Spleen (tissue), 11 donors: ENCODE measurements around the gene IFNL4. TPM values are rescaled to one million over a fixed set of nuclear protein-coding genes. Genes with fewer than 3 reads are reported as not detected.

Experiments
- DNase-seq: peaks from one replicate; pipeline ENCODE4 v3.0.0-alpha.2; 2020
- H3K27ac ChIP-seq, 8 donors: fragments of 200-600 bp; sonication (generic) in 7 of 8; 1 replicate in 4 of 8; 2 replicates in 4 of 8; pipeline versions ENCODE4 v1.5.0 to v1.8.0; 2016 to 2021; ENCODE audit warnings: inconsistent platforms in 4 of 8, mild to moderate bottlenecking in 4 of 8, moderate library complexity in 1 of 8
- H3K27me3 ChIP-seq, 7 donors: fragments of 200-600 bp; sonication (generic) in 6 of 7; replicated peaks in 1 of 7; 1 replicate in 4 of 7; 2 replicates in 3 of 7; pipeline versions ENCODE4 v1.5.0 to v1.8.0; 2016 to 2021; ENCODE audit warnings: inconsistent platforms in 3 of 7, mild to moderate bottlenecking in 1 of 7
- H3K36me3 ChIP-seq, 6 donors: fragments of 200-600 bp; sonication (generic) in 5 of 6; 1 replicate in 4 of 6; 2 replicates in 2 of 6; pipeline versions ENCODE4 v1.5.0 to v1.8.0; 2016 to 2021; ENCODE audit warnings: inconsistent platforms in 2 of 6
- H3K4me1 ChIP-seq, 6 donors: fragments of 200-600 bp; sonication (generic) in 5 of 6; 1 replicate in 3 of 6; 2 replicates in 3 of 6; pipeline versions ENCODE4 v1.5.0 to v1.8.0; 2016 to 2021; ENCODE audit warnings: inconsistent platforms in 3 of 6
- H3K4me3 ChIP-seq, 8 donors: fragments of 200-600 bp; sonication (generic) in 7 of 8; 1 replicate in 4 of 8; 2 replicates in 4 of 8; pipeline versions ENCODE4 v1.5.0 to v1.8.0; 2016 to 2021; ENCODE audit warnings: inconsistent platforms in 4 of 8, mild to moderate bottlenecking in 4 of 8, moderate library complexity in 2 of 8
- H3K9me3 ChIP-seq, 8 donors: fragments of 200-600 bp; sonication (generic) in 7 of 8; 1 replicate in 4 of 8; 2 replicates in 4 of 8; pipeline versions ENCODE4 v1.5.0 to v1.8.0; 2016 to 2021; ENCODE audit warnings: inconsistent platforms in 4 of 8
- POLR2A ChIP-seq, 3 donors: fragments of 450-650 bp; IDR thresholded peaks; one replicate each; pipeline ENCODE4 v1.5.1; 2017; ENCODE audit warnings: antibody characterized with exemption in 3 of 3, mild to moderate bottlenecking in 1 of 3
- POLR2AphosphoS5 ChIP-seq, 3 donors: sonication (generic); formaldehyde crosslinking; IDR thresholded peaks; one replicate each; pipeline ENCODE4 v1.5.1; 2017; ENCODE audit warnings: antibody characterized with exemption in 3 of 3
- WGBS, 5 donors: extraction: QIAGEN DNeasy Blood & Tissue Kit in 3 of 5; methylation state at CpG; one replicate each; pipeline versions ENCODE4 v1.1.5 to v1.1.7; 2013 to 2018; 5-methylcytosine and 5-hydroxymethylcytosine counted together
- intact Hi-C: fragments of 100-400 bp; cut with DNase I; formaldehyde crosslinking; loops from one replicate; pipeline ENCODE4 v1.15.0; 2023; ENCODE audit warnings: low total_unique reads
- polyA plus RNA-seq, 3 donors: library from polyadenylated mRNA; stranded (reverse); fragments of 200-250 nt; gene quantifications; one replicate each; pipeline ENCODE4 v1.2.1, GENCODE V29; 2013
- total RNA-seq, 7 donors: library from RNA; depleted of rRNA in 3 of 7; stranded (reverse); fragments of >200 nt in 3 of 7; fragmentation: NEBNext Ultra II Directional in 4 of 7; extraction: Animal tissue kit (Norgen Biotek cat#: 25700) in 4 of 7; gene quantifications; one replicate each; pipeline versions ENCODE4 v1.1.0 to v1.2.1, GENCODE V29; 2016 to 2021
- TF ChIP-seq, protein P1 (sequence below), 11 experiments: fragments of 200-600 bp in 7 of 11; fragments of 450-650 bp in 4 of 11; sonication (generic) in 4 of 11; IDR thresholded peaks in 8 of 11; conservative IDR thresholded peaks in 3 of 11; 1 replicate in 7 of 11; 2 replicates in 4 of 11; pipeline versions ENCODE4 v1.4.0 to v1.8.0; 2016 to 2021; ENCODE audit warnings: antibody characterized with exemption in 11 of 11, inconsistent platforms in 4 of 11, mild to moderate bottlenecking in 1 of 11
- donor health status: healthy with polysubstance abuse.
- donor health status: DM: no; HTN: no; CAD: no; lungs with moderate emphysema.
- donor health status: DM: no; HTN: no; CAD: no.
- donor health status: Bipolar disorder and iron deficiency.
- donor health status: healthy.
- donor health status: DM: no; HTN: no; CAD: no.
- donor health status: DM: yes; HTN: yes; CAD: no.

IFNL4 gene
- total and polyA plus RNA-seq, 10 donors = not detected

DNA sequence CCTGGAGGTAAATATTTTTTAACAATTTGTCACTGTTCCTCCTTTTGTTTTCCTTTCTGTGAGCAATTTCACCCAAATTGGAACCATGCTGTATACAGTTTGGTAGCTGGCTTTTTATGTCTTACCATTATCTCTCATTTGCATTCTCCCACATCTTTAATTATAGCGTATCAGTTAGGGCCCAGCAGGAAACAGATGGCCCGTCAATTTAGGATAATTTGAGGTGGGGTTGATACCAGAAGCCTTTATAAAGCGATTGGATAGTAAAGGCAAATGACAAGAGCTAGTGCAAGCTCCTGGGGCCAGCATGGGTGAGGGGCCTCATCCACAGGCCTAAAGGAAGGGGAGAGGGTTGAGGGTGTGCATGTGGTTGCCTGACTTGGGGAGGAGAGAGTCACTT, 3.8 kb upstream of the IFNL4 start:
- WGBS, 5 donors = 19 to 33% (median 26%) methylated on average over 3 of the region's 3 CpGs

GRCh38 chr19:39251846-39252245, 3.2 kb upstream of the IFNL4 start:
- no peaks in the 10 kb centered on the region for H3K9me3 ChIP-seq
- DNase-seq = no peak
- WGBS, 5 donors = 25 to 50% (median 31%) methylated on average over 3 of the region's 3 CpGs
- no peak overlapping the region for H3K4me3 ChIP-seq
- H3K27ac ChIP-seq = no peak overlapping the region
- TF ChIP-seq, protein P1, sequence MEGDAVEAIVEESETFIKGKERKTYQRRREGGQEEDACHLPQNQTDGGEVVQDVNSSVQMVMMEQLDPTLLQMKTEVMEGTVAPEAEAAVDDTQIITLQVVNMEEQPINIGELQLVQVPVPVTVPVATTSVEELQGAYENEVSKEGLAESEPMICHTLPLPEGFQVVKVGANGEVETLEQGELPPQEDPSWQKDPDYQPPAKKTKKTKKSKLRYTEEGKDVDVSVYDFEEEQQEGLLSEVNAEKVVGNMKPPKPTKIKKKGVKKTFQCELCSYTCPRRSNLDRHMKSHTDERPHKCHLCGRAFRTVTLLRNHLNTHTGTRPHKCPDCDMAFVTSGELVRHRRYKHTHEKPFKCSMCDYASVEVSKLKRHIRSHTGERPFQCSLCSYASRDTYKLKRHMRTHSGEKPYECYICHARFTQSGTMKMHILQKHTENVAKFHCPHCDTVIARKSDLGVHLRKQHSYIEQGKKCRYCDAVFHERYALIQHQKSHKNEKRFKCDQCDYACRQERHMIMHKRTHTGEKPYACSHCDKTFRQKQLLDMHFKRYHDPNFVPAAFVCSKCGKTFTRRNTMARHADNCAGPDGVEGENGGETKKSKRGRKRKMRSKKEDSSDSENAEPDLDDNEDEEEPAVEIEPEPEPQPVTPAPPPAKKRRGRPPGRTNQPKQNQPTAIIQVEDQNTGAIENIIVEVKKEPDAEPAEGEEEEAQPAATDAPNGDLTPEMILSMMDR (IDR thresholded peaks at IDR 0.05 in 8 of 11, conservative IDR thresholded peaks at IDR 0.05 in 3 of 11) = no peak
- TF ChIP-seq POLR2AphosphoS5 (IDR thresholded peaks at IDR 0.05) (no peak), POLR2A (IDR thresholded peaks at IDR 0.05) (no peak)
- intact Hi-C loops = no loop called here
- no peaks in the 10 kb centered on the region for H3K36me3 ChIP-seq
- peaks cover 0 to 59% (median 22%) of the 10 kb centered on the region in 7 donors for H3K27me3 ChIP-seq
- H3K4me1 ChIP-seq = peaks cover 0 to 15% (median 9%) of the 10 kb centered on the region in 6 donors

More for the DNA sequence above, 3.8 kb upstream of the IFNL4 start:
- H3K4me1 ChIP-seq = peaks cover 0 to 9% (median 6%) of the 10 kb centered on the region in 6 donors
- peaks cover 0 to 57% (median 16%) of the 10 kb centered on the region in 7 donors for H3K27me3 ChIP-seq
- H3K4me3 ChIP-seq = no peak overlapping the region
- H3K36me3 ChIP-seq = no peaks in the 10 kb centered on the region
- intact Hi-C loops = no loop called here
- DNase-seq = no peak
- no peak for TF ChIP-seq POLR2AphosphoS5 (IDR thresholded peaks at IDR 0.05)
- TF ChIP-seq, protein P1 (IDR thresholded peaks at IDR 0.05 in 8 of 11, conservative IDR thresholded peaks at IDR 0.05 in 3 of 11) = no peak
- TF ChIP-seq POLR2A (IDR thresholded peaks at IDR 0.05) = no peak
- H3K9me3 ChIP-seq = no peaks in the 10 kb centered on the region
- no peak overlapping the region for H3K27ac ChIP-seq

DNA sequence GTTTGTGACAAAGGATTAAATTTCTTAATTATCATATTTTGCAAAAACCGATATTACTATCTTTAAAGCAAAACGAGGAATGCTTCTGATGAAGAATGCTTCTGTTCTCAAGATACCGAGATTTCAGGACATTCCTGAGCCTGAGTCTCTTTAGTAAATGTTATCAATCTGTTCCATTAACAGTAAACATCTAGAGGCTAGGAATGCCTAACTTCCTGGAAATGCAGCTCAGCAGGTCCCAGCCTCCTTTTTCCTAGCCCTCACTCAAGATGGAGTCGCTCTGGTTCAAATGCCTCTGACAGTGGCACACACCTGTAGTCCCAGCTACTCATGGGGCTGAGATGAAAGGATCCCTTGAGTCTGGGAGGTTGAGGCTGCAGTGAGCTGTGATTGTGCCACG, 2.4 kb upstream of the IFNL4 start:
- H3K27me3 ChIP-seq = peaks cover 0 to 55% (median 23%) of the 10 kb centered on the region in 7 donors
- DNase-seq = no peak
- H3K36me3 ChIP-seq = no peaks in the 10 kb centered on the region
- TF ChIP-seq, protein P1 (IDR thresholded peaks at IDR 0.05 in 8 of 11, conservative IDR thresholded peaks at IDR 0.05 in 3 of 11) = no peak
- TF ChIP-seq POLR2AphosphoS5 (IDR thresholded peaks at IDR 0.05) (no peak), POLR2A (IDR thresholded peaks at IDR 0.05) (no peak)
- H3K4me3 ChIP-seq = no peak overlapping the region
- 83 to 90% (median 86%) methylated on average over 5 of the region's 5 CpGs for WGBS, 5 donors
- H3K27ac ChIP-seq = no peak overlapping the region
- H3K4me1 ChIP-seq = peaks cover 0 to 16% (median 9%) of the 10 kb centered on the region in 6 donors
- H3K9me3 ChIP-seq = no peaks in the 10 kb centered on the region
- intact Hi-C loops = no loop called here

DNA sequence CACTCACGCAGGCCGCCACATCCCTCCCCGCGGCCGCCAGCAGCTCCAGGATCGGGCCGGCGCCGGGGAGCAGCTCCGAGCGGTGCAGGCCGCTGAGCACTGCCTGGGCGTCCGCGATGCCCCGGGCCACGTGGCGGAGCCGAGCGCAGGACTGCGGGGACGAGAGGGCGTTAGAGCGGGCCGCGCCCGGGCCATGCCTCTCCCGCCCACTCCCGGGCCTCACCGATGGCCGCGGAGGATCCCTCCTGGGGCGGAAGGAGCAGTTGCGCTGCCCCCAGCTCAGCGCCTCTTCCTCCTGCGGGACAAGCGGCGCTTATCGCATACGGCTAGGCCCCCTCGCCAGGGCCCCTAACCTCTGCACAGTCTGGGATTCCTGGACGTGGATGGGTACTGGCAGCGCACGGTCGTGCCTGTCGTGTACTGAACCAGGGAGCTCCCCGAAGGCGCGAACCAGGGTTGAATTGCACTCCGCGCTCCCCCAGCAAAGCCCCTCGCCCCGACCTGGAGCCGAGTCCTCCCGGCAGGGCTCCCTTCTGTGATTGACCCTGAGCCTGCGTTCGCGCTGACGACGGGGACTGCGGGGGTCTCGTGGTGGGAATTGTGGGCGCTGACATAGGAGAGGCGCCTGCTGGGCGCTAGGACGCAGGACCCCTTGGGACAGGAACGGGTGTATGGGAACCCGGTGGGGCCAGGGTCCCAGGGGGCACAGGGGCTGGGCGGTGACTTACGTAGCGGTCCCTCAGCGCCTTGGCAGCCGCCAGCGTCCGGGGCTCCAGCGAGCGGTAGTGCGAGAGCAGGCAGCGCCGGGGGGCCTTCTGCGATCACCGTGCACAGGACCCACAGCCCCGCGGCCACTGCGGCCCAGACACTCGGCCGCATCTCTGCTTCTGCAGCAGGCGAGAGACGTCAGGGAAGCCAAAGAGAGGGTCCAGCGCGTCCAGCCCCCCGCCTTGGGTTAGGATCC, 673 bp downstream of the IFNL4 start:
- TF ChIP-seq, protein P1 (IDR thresholded peaks at IDR 0.05 in 8 of 11, conservative IDR thresholded peaks at IDR 0.05 in 3 of 11) = no peak
- no peak for TF ChIP-seq POLR2A (IDR thresholded peaks at IDR 0.05)
- TF ChIP-seq POLR2AphosphoS5 (IDR thresholded peaks at IDR 0.05) = no peak
- WGBS, 5 donors = 31 to 42% (median 37%) methylated on average over 46 to 92 of the region's 92 CpGs
- no peak for DNase-seq
- Histone ChIP-seq H3K27me3 (peaks cover 0 to 51% (median 23%) of the 10 kb centered on the region in 7 donors), H3K4me3 (peak overlapping the region in 3 of 8 donors; percentile 7 to 39 (median 11)), H3K4me1 (peaks cover 0 to 16% (median 9%) of the 10 kb centered on the region in 6 donors), H3K36me3 (no peaks in the 10 kb centered on the region), H3K9me3 (no peaks in the 10 kb centered on the region), H3K27ac (no peak overlapping the region)
- intact Hi-C loops = no loop called here
